Smooth muscle cell (in vitro differentiated cells): ENCODE measurements around the gene RPL7A. TPM values are rescaled to one million over a fixed set of nuclear protein-coding genes. Genes with fewer than 3 reads are reported as not detected.

ENCODE experiments used
- DNase-seq: peaks from one replicate; lab custom pipeline; 2025; ENCODE audit not compliant: unreplicated experiment; lab: John Stamatoyannopoulos, UW
- H2AFZ ChIP-seq: fragments of 200-600 bp; sonication (generic); 2 replicates; pipeline ENCODE4 v1.6.0; 2016; ENCODE audit warnings: antibody characterized with exemption, low read depth, mild to moderate bottlenecking
- H3F3A ChIP-seq: fragments of 200-600 bp; sonication (generic); 2 replicates; pipeline ENCODE4 v1.6.0; 2017; ENCODE audit warnings: antibody characterized with exemption, low read depth
- H3K27ac ChIP-seq: fragments of 200-600 bp; sonication (generic); 2 replicates; pipeline ENCODE4 v1.5.1; 2016; ENCODE audit warnings: low read depth, mild to moderate bottlenecking
- H3K27me3 ChIP-seq: fragments of 200-600 bp; sonication (generic); 2 replicates; pipeline ENCODE4 v1.6.1; 2016; ENCODE audit warnings: low read depth, mild to moderate bottlenecking
- H3K36me3 ChIP-seq: fragments of 200-600 bp; sonication (generic); 2 replicates; pipeline ENCODE4 v1.5.1; 2016; ENCODE audit warnings: low read depth
- H3K4me1 ChIP-seq: fragments of 200-600 bp; sonication (generic); 2 replicates; pipeline ENCODE4 v1.5.1; 2016; ENCODE audit warnings: low read depth
- H3K4me2 ChIP-seq: fragments of 200-600 bp; sonication (generic); 2 replicates; pipeline ENCODE4 v1.6.0; 2016; ENCODE audit warnings: mild to moderate bottlenecking
- H3K4me3 ChIP-seq: fragments of 200-600 bp; sonication (generic); 2 replicates; pipeline ENCODE4 v1.5.1; 2016; ENCODE audit warnings: mild to moderate bottlenecking
- H3K79me2 ChIP-seq: fragments of 200-600 bp; sonication (generic); 2 replicates; pipeline ENCODE4 v1.6.0; 2016; ENCODE audit warnings: low read depth, mild to moderate bottlenecking
- H3K9ac ChIP-seq: fragments of 200-600 bp; sonication (generic); 2 replicates; pipeline ENCODE4 v1.6.0; 2016; ENCODE audit warnings: low read depth
- H3K9me3 ChIP-seq: fragments of 200-600 bp; sonication (generic); replicated peaks from 2 replicates; pipeline ENCODE4 v1.5.1; 2016; ENCODE audit warnings: low read depth
- H4K20me1 ChIP-seq: fragments of 200-600 bp; sonication (generic); 2 replicates; pipeline ENCODE4 v1.6.0; 2016; ENCODE audit warnings: low read depth
- CTCF ChIP-seq: fragments of 200-600 bp; sonication (generic); IDR thresholded peaks from 2 replicates; pipeline ENCODE4 v1.5.1; 2017; ENCODE audit warnings: borderline replicate concordance, mild to moderate bottlenecking, antibody characterized with exemption; ENCODE audit not compliant: insufficient read depth, poor library complexity, severe bottlenecking
- WGBS: methylation state at CpG from one replicate; pipeline ENCODE4 v1.1.7; 2016; ENCODE audit warnings: low lambda C conversion rate; 5-methylcytosine and 5-hydroxymethylcytosine counted together
- polyA plus RNA-seq: library from polyadenylated mRNA; unstranded; fragments of >200 nt; fragmentation: Nextera tagmentation; extraction: Ambion mirVana; gene quantifications from 2 replicates; pipeline ENCODE4 v1.2.1, GENCODE V29; 2016
- total RNA-seq: library from RNA; depleted of rRNA; stranded (reverse); fragments of >200 nt; gene quantifications from 2 replicates; pipeline ENCODE4 v1.2.3, GENCODE V29; 2014

The RPL7A gene
- total and polyA plus RNA-seq, 2 experiments from 2014 or later: 372 to 1,254 TPM

- H4K20me1 ChIP-seq: peaks cover 64% of the 10 kb centered on the region
- peaks cover 12% of the 10 kb centered on the region for H3K4me1 ChIP-seq
- H3K9ac ChIP-seq: peak within 1 kb of the TSS; percentile 77
- H3K4me3 ChIP-seq: peak within 1 kb of the TSS; percentile 73
- 2% methylated on average over 44 of the region's 78 CpGs for WGBS
- H3F3A ChIP-seq: peaks cover 45% of the 10 kb centered on the region
- TF ChIP-seq CTCF: no peak
- H3K36me3 ChIP-seq: no peaks in the 10 kb centered on the region
- no peaks in the 10 kb centered on the region for H3K9me3 ChIP-seq
- H3K27ac ChIP-seq: peak within 1 kb of the TSS; percentile 51
- H3K4me2 ChIP-seq: peak within 1 kb of the TSS; percentile 96
- no peak within 1 kb of the TSS for H2AFZ ChIP-seq
- H3K79me2 ChIP-seq: peaks cover 23% of the 10 kb centered on the region
- peak; percentile 44 for DNase-seq
- no peaks in the 10 kb centered on the region for H3K27me3 ChIP-seq
Observed at GRCh38 chr9:133356391-133357091, 8.5 kb downstream of the RPL7A start, which contains the start of the genes SURF1 and SURF2. SURF1 (minus strand) TSS chr9:133356487; CDS start chr9:133356453, 34 bp downstream. SURF2 (plus strand) TSS chr9:133356550; CDS start chr9:133356593, 43 bp downstream.

DNA sequence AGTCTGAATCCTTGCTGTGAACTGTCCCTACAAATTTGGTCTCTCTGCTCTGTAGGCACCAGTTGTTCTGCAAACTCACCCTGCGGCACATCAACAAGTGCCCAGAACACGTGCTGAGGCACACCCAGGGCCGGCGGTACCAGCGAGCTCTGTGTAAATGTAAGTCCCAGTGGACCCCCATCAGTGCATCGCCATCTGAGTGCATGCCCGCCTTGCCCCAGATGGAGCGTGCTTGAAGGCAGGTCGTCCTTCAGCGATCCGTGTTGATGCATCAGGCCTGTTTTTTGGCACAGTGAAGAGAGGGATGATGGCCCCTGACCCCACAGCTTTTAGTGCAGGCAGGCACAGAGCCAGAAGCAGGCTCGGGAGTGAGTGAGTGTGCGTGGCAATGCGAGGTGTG is 9.6 kb downstream of the RPL7A start:
- TF ChIP-seq CTCF: no peak
- Histone ChIP-seq H3K9ac (no peak overlapping the region), H3K4me1 (peaks cover 12% of the 10 kb centered on the region), H3K9me3 (no peaks in the 10 kb centered on the region), H3K4me3 (no peak overlapping the region), H4K20me1 (peaks cover 65% of the 10 kb centered on the region), H3K27ac (no peak overlapping the region), H3K27me3 (no peaks in the 10 kb centered on the region), H3F3A (peaks cover 41% of the 10 kb centered on the region), H3K4me2 (peak overlapping the region; percentile 96), H3K36me3 (peaks cover 4% of the 10 kb centered on the region), H3K79me2 (peaks cover 23% of the 10 kb centered on the region), H2AFZ (no peak overlapping the region)
- WGBS: 95% methylated on average over 14 of the region's 14 CpGs
- no peak for DNase-seq

- DNase-seq: no peak
- peaks cover 4% of the 10 kb centered on the region for H3K36me3 ChIP-seq
- peaks cover 12% of the 10 kb centered on the region for H3K4me1 ChIP-seq
- H3K79me2 ChIP-seq: peaks cover 26% of the 10 kb centered on the region
- no peak overlapping the region for H3K4me3 ChIP-seq
- WGBS: 81% methylated on average over 20 of the region's 20 CpGs
- no peaks in the 10 kb centered on the region for H3K27me3 ChIP-seq
- no peak overlapping the region for H3K4me2 ChIP-seq
- peak overlapping the region; percentile 55 for H3K27ac ChIP-seq
- TF ChIP-seq CTCF: peak; percentile 15
- peaks cover 79% of the 10 kb centered on the region for H4K20me1 ChIP-seq
- H3K9me3 ChIP-seq: no peaks in the 10 kb centered on the region
- peaks cover 31% of the 10 kb centered on the region for H3F3A ChIP-seq
- no peak overlapping the region for H2AFZ ChIP-seq
- H3K9ac ChIP-seq: no peak overlapping the region
Observed at GRCh38 chr9:133359399-133360175, 11.6 kb downstream of the RPL7A start.
